COR-L47 (cell line): Measurements from ENCODE around the gene KATNB1.
"Not testable (repeated sequence)": the region's sequence is repeated elsewhere in the genome, so short reads cannot be mapped to it uniquely, and the experiment has no call there.

Experiments
- DNase-seq: peaks from one replicate; lab custom pipeline; 2025; lab: John Stamatoyannopoulos, UW

The KATNB1 gene

DNA sequence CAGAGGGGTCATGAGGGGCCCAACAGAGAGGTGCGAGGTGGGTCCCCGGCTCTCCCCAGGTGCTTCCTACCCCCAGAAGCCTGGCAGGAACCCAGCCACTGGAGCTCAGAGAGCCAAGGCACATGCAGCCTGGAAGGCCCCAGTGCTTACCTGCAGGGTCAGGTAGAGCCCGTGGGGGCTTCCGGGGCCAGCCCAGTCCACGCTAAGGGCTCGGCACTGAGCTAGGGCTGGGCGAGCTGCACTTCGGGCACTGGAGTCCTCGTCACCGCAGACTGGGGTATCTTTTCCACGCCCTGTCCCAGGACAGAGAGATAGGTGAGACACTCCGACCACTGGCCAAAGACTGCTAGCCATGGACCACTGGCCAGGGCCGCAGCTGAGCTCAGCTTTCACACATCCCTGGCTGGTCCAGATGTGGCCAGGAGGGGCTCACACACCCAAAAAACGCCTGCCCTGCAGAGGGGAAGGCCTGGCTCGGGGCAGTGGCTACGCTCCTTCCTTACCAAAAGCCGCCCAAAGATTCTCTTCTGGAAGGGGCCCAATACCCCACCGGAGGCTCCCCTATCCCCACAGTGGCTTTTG lies 59.4 kb downstream of the KATNB1 start:
- DNase-seq: no peak

DNA sequence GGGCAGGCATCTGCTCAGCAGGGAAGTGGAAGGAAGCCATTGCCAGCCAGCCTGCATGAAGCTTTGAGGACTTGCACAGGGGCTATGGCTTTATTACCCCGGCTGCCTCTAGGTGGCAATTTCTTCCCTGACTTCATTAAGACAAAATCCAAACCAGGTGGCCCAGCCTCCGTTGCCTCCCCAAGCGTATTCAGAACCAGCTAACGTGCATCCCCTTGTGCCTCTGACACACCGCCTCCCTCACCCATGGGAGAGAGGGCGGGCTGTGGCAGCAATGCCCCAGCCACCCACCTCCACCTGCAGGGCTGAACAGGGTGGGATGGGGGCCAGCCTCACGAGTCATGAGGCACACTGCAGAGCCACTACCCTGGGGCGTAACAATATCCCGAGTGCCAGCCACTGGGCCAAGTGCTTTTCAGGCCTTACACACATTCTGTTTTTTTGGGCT lies 59.9 kb downstream of the KATNB1 start:
- DNase-seq: peak; percentile 63

DNA sequence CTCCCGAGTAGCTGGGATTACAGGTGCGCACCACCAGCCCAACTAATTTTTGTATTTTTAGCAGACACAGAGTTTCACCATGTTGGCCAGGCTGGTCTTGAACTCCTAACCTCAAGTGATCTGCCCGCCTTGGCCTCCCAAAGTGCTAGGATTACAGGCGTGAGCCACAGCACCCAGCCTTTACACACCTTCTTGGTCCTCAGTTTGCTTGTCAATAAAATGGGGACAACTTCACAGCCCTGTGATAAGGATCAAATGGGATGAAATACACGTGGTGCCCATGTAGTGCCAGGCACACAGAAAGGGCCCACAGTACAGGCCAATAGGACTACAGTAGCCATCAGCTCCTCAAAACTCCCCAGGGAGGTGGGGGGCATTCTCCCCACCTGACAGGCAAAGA lies 60.4 kb downstream of the KATNB1 start:
- not testable (repeated sequence) for DNase-seq

DNA sequence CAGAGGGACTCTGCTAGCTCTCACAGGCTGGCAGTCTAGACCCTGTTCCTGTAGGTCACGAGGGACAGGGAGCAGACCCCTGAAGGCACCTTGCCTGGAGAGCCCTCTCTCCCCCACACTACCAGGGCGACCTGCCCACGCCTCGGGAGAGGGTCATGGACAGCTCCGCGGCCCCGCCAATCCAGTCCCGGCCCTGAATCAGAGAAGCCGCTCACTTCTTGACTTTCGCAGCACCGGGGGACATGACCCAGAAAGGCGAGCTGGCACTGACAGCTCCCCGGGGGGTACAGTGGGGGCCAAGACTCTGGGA lies 61.6 kb downstream of the KATNB1 start:
- no peak for DNase-seq

DNA sequence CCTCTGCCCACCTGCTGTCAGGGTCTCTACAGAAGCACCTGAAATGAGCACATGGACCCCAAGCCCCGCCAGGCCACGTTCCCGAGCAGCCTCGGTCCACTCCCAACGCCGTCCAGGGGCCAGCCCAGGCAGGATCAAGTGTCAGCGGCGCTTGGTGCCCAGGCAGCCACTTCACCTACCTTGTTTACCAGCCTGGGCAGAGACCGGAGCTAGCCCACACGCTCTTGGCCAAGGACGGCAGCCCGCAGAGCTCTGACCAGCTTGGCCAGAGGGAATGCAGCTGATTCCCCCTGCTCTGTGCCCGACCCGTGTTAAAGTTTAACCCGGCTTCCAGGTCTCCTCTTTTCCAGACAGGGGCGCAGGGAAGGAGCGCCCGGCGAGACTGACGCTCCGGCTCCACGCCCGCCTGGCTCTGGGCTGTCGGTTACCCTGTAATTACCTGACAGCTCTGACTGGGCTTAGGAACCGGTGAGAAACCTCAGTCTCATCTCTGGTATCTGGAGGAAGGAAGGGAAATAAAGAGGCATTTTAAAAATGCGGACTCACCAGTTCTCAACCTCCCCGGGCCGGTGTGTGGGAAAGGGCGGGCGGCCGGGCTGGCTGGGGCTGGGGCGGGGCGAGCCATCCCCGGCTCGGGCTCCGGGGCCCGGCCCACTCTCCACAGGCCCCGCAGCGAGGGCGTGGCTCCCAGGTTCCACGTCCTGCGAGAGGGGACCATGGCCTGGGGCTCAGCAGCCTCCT lies 62.1 kb downstream of the KATNB1 start:
- DNase-seq: no peak

DNA sequence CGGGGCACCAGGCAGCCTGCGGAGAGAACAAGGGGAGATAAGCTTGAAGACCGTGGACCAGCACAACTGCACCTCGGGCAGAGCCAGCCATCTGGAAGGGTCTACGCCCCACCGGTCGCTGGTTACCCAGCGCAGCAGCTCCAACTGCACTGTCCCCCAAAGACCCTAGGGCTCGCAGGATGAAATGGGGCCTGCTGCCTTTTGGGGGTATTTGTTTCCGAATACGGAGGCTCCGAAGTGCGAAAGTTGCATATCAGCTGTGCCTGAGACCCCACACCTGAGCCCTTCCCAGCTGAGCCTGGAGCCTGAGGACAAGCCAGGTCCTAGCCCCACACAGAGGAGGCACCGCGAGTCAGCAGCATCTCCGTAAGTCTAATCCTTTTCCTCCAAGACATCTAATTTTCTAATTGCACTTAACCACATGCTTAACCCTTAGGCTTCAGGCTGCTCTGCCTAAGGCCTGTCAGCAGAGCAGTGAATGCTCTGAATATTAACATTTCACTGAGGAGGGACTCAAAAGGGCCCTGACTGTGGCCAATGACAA lies 62.8 kb downstream of the KATNB1 start:
- no peak for DNase-seq

DNA sequence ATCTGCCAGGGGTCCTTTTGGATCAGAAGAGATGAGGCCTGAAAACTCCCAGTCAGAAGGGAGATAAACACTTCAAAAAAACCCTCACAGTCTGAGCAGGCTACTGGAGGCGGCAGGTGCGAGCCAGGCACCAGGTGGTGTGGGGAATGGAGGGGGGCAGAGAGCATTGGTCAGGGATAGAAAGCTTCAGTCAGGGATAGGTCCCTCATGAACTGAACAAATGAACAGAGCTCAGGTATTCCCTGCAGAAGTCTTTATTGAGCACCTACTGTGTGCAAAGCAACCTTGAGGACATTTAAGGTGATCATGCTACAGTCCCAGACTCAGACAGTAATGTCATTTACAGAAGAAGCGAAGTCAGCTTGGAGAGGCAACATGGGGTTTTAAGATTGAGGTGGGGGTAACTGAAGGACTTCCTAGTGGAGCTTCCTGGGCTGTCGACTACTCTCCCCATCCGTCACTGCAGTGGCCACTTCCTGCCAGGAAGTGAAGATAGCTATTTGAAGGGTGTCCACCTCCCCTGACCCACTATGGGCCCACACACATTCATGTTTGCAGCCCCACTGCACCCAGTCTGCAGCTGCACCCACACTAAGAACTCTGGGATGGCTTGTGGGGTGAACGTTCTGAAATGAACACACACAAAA lies 63.5 kb downstream of the KATNB1 start:
- DNase-seq: peak; percentile 17

DNA sequence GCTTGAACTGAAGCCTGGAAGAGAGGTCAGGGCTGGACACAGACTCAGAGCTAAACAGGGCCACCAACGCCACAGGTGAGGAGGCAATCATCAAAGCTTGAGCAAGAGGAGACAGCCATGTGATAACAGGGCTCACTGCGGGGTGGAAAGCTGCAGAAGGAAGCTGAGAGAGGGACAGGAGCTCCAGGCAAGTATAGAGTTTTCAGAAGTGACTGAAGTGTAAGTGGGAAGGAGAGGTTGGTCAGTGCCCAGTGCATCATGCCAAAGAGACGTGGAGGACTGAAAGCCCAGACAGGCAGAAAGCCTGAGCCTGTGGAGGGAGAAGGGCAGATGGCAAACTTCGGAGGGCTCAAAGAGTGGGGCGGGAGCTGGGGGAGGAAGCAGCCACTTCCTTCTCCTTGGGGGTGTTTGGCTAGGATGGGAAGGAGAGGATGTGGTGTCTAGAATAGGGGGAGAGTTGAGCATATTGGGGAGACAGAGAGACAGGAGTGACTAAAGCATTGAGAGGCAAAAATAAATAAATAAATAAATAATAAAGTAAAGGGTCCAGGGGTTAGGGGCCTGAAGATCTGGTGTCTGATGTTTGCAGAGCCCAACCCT lies 64.1 kb downstream of the KATNB1 start:
- DNase-seq: no peak

DNA sequence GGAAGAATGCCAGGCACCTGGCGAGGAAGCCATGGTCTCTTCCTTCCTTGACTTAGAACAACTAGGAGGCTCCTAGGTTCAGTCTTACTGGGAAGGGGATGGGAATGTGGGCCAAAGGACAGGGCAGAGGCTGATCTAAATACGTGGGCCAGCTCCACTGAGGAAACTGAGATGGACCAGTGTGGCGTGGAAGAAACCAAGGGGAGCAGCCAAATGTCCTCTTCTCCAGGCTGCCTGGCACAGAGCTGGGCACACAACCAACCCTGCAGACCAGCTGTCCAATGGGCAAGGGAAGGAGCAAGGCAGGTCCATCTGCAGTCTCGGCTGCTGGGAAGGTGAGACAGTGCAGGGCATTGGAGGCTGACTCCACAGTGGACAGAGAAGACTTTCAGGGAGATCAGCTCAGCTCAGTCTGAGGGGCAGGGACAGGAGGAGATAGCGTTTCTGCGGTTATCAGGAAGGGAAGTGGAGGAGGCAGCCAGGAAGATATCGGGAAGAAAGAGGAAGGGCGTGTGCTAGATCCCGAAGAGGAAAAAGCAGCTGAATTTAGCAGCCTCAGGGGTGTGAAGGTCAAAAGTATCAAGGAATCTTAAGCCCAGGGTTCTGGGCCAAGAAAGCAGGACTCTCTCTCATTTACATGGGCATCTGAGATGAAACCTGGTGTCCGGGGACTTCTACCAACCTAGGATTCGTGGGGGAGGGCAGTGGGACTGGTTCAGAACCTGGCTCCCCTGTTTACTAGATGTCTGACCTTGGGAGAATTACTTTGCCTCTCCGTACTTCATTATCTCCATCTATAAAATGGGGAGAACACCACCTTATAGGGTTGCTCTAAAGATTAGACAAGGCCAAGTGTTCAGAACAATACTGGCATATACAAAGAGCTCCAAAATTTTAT lies 64.9 kb downstream of the KATNB1 start:
- no peak for DNase-seq

DNA sequence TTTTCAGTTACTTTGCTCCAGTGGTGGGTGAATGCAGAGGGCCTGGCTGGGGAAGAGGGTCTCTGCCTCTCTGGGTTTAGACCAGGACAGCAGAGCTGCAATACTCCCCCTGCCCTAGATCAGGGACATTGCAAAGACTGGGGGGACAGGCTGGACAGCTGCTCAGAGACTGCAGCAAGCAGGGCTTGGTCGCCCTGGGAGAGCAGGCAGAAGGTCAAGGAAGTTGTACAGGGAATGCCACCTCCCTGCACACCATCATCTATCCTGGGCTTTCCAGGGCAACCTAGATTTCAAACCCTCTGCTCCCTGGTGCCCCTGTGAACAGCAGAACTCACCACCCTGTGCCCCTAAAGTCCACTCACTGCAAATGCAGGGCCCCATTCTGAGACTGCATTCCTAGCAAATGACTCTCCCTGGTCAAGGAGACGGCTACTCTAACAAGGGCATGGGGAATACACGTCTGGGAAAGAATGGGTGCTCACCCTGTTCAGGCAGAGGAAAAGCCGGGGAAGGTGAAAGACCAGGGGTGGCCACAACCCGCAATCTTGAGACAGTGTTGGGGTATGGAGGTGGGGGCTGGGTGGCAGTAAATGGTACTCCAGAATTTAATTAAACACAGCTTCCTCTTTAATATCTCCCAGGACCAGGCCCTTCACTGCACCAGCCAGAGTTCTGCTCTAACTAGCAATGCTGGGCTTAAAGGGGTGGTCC lies 65.7 kb downstream of the KATNB1 start:
- DNase-seq: no peak

DNA sequence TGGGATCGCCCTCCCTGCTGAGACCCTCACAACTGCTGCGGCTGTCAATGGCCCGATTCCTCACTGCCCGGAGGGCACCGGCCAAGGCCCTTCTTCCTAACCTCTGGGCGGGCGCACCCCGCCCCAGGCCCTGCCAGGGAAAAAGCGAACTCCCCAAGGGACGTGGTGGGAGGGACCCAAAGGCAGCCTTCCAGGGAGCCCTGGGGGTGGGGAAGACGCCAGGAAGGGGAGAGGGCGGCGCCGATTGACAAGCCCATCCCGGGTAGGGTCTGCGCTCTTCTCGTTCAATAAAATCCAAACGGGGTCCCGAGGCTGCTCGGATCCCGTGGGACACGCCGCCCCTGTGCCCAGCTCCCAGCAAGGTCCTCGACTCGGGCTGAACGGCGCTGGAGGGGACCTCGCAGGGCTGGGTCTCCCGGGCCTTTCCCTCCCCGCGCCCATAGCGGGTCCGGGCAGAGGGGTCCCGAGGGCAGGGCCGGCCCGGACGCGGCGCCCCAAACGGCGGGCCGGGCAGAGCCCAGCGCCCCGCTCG lies 66.3 kb downstream of the KATNB1 start:
- DNase-seq: no peak

DNA sequence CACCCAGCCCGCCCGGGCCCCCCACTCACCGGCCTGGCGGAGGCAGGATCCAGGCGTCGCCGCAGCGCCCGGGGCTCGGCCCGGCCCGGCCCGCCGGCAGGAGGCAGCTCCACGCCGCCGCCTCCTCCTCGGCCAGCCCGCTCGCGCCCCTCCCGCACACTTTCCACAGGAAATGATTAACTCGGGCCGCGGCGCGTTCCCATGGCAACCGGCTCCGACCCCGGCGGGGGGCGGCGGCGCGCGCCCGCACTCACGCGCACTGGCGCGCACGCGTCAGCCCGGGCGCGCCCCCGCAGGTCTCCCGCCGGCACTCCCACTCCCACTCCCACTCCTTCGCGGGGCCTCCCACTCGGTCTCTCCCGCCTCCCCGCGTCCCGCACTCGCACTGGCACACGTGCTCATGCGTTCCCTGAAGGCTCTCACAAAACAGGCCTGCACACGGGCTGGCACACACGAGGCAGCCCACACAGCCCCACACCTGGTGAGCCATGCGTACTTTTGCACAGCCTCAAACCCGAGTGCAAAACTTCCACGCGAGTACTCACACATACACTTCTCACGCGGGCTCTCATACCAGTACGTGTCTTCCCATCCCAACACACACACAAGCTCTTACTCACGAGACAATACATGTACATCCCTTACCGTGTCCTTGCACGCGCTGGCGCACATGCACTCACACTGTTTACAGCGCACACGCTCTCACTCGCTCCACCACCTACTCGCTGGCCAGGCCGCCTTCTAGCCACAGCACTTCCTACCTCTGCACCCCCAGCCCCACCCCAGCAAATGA lies 67.0 kb downstream of the KATNB1 start, which contains the start of gene KIFC3:
Gene KIFC3 (minus strand): TSS at position 151 of the 793 bp plus-strand sequence. CDS start 4,248 bp downstream, outside the sequence.
- peak; percentile 77 for DNase-seq

DNA sequence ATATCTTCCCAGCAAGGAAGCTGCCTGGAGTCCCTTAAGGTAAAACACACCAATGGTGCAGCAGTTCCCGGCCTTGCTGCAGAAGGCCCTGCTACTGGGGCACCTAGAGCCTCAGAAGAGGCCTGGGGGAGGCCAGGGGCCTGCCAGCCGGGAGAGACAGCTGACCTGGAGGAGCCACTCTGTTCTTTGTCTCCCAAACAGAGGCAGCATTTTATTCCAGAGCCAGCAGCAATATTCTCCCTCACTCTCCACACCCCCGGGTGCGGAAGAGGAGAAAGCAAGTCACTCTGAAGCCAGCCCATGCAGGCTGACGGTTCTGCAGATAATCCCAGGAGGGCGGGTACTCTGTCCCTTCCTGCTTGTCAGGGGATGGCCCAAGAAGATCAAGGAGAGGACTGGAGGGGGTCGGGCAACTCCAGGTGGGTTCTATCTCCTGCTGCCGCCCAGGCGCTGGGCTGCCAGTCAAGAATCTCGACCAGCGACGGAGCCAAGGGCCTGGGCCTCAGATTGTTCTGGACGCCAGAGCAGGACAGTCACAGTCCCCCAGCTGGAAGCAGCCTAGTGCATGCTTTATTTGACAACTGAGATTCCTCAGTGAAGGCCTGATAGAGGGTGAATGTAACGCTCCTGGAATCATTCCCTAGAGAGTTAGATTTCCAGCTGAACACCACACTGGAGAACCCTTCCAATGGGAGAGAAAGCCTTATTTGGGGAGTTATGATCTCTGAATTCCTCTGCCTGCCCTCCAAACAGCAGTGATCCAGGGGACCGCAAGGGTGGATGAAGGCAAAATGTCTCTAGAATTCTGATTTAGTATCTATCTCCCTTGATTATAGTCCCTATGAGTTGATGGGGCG lies 67.8 kb downstream of the KATNB1 start:
- DNase-seq: no peak

DNA sequence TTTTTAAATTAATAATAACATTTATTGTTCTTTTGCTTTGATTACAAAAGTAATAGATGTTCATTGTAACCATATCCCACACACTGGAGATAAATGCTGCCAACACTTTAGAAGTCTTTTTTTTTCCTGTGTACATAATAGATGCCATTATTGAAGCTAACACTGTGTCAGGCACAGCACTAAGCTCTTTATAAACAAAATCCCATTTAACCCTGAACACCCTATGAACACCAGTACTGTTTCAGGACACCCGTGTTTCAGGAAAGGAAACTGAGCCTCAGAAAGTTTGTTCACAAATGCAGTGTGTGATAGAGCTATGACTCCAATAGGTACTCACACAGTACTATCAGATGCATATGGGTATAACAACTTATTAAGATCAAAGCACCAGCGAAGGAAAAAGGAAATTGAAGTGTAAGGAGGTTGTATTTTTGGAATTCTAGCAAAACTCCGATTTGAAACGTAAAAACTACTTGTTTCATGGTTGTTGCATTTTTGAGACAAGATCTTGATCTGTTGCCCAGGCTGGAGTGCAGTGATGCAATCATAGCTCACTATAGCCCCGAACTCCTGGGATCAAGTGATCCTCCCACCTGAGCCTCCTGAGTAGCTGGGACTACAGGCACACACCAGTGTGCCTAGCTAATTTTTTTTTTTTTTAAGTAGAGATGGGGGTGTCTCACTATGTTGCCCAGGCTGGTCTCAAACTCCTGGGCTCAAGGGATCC lies 68.7 kb downstream of the KATNB1 start:
- no peak for DNase-seq

DNA sequence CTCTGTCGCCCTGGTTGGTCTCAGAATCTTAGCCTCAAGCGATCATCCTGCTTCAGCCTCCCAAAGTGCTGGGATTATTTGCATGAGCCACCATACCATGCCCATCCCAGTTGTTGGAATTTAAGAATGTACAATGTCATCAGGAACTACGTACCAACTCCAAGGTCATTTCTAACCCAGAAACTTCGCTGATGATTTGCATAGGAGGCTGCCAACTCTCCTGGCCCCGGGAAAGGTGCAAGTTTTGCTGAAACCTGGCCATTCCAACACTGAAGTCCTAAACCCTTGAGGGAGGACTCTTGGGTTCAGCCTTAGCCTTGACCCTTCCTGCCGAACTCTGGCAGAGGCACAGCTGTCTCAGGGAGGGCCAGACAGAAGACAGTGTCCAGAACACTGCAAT lies 69.6 kb downstream of the KATNB1 start:
- no peak for DNase-seq
